HepG2 (cell line): Measurements from ENCODE around the gene NPAS2. TPM values are rescaled to one million over a fixed set of nuclear protein-coding genes. Genes with fewer than 3 reads are reported as not detected.

Experiments
- FOXO1 ChIP-seq: sonication (generic); formaldehyde crosslinking; IDR thresholded peaks from 2 replicates; pipeline ENCODE4 v1.4.0; 2020; ENCODE audit warnings: missing genetic modification reagents
- GLI4 ChIP-seq: sonication (generic); formaldehyde crosslinking; IDR thresholded peaks from 2 replicates; pipeline ENCODE4 v1.5.1; 2020; ENCODE audit warnings: missing genetic modification reagents, mild to moderate bottlenecking, moderate library complexity, borderline replicate concordance
- IKZF4 ChIP-seq: sonication (generic); formaldehyde crosslinking; IDR thresholded peaks from 2 replicates; pipeline ENCODE4 v1.5.1; 2020; ENCODE audit warnings: borderline replicate concordance, mild to moderate bottlenecking, low read depth, missing genetic modification reagents; ENCODE audit errors: not compliant biosample characterization
- JUN ChIP-seq: sonication (generic); formaldehyde crosslinking; IDR thresholded peaks from 2 replicates; pipeline ENCODE4 v1.4.0; 2020; ENCODE audit warnings: mild to moderate bottlenecking, missing genetic modification reagents
- MLXIP ChIP-seq: sonication (generic); formaldehyde crosslinking; IDR thresholded peaks from 2 replicates; pipeline ENCODE4 v1.9.0; 2021; ENCODE audit warnings: missing genetic modification reagents, borderline replicate concordance
- NR2F2 ChIP-seq: IDR thresholded peaks from 2 replicates; pipeline ENCODE4 v1.6.1; 2012; ENCODE audit warnings: low read depth, inconsistent platforms, borderline replicate concordance
- SP4 ChIP-seq: sonication (generic); formaldehyde crosslinking; IDR thresholded peaks from 2 replicates; pipeline ENCODE4 v1.8.1; 2023; ENCODE audit warnings: mild to moderate bottlenecking, missing genetic modification reagents
- TFDP2 ChIP-seq: sonication (generic); formaldehyde crosslinking; IDR thresholded peaks from 2 replicates; pipeline ENCODE4 v1.4.0; 2020; ENCODE audit warnings: missing genetic modification reagents
- ZFX ChIP-seq: sonication (generic); formaldehyde crosslinking; IDR thresholded peaks from 2 replicates; pipeline ENCODE4 v1.4.0; 2020; ENCODE audit warnings: mild to moderate bottlenecking, low read depth, missing genetic modification reagents, moderate library complexity
- ZNF792 ChIP-seq: IDR thresholded peaks from 2 replicates; pipeline ENCODE4 v1.6.1; 2016
- polyA plus RNA-seq, 8 experiments: library from polyadenylated mRNA; depleted of rRNA in 3 of 8; stranded (reverse) in 7 of 8; unstranded in 1 of 8; fragments of >200 nt; fragmentation: Illumina TruSeq in 4 of 8; extraction: Trizol in 4 of 8; gene quantifications; 2 replicates each; pipeline versions ENCODE4 v1.2.1 to v1.2.3, GENCODE V29; 2011 to 2016; ENCODE audit warnings: low read depth in 4 of 8, missing spikeins in 1 of 8, mixed read lengths in 1 of 8; ENCODE audit not compliant: insufficient read depth in 1 of 8
- total RNA-seq, 5 experiments: library from RNA; depleted of rRNA; stranded (reverse); fragments of >200 nt; fragmentation: Illumina TruSeq; extraction: Trizol; gene quantifications; 2 replicates each; pipeline ENCODE4 v1.2.3, GENCODE V29; 2016; ENCODE audit warnings: low read depth in 1 of 5
- TF ChIP-seq, protein P1 (sequence below), 2 experiments: IDR thresholded peaks; 2 replicates each; pipeline ENCODE4 v1.6.1; 2011 to 2012; ENCODE audit warnings: low read length in 2 of 2, borderline replicate concordance in 1 of 2, low read depth in 1 of 2, mild to moderate bottlenecking in 1 of 2, moderate library complexity in 1 of 2
- TF ChIP-seq, protein P2 (sequence below): sonication (generic); formaldehyde crosslinking; conservative IDR thresholded peaks from 2 replicates; pipeline ENCODE4 v1.4.0; 2020; ENCODE audit warnings: missing genetic modification reagents
- TF ChIP-seq, protein P3 (sequence below): sonication (generic); formaldehyde crosslinking; IDR thresholded peaks from 2 replicates; pipeline ENCODE4 v1.5.1; 2020; ENCODE audit warnings: mild to moderate bottlenecking, missing genetic modification reagents, borderline replicate concordance

NPAS2 gene
- total and polyA plus RNA-seq, 2 of the 13 experiments (the other 11 are each of a cell fraction or from before 2014, with no cell fraction given) = 14.8 to 37.5 TPM

DNA sequence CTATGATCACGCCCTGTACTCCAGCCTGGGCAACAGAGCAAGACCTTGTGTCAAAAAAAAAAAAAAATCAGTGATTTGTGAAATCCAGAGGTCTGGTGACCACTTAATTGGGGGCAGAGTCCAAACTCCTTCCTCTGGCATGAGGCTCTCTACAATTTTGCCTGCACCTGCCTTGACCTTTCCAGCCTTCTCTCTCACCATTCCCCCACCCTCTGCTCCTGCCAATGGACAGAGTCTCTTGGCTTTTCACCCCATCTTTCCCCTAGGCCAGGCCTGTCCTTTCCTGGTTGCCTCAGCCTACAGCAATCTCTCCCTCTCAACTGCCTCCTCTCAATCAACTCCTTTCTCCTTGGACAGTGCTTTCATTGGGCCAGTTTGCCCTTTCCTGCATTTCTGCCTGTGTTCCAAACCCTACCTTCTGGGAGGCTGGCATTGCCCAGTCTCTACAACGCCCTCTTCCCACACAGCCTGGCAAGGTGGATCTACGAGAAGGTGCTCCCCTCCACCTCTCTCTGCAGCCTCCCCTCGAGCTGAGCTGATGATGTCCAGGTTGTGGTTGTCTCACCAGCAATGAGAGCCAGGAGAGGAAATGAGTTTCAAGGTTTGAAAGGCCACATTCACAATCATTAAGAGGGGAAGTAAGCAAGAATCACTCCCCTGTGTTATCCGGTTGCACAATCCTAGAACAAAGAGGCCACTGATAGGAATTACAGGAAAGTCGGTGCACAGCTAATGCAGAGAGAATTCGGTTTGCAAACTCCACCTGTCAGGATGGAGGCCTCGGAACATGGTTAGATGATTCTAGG lies 39.5 kb upstream of the NPAS2 start (continued):
- TF ChIP-seq MLXIP = peak; percentile 56; the same call in 1 of the 2 replicates
- TF ChIP-seq, protein P1, sequence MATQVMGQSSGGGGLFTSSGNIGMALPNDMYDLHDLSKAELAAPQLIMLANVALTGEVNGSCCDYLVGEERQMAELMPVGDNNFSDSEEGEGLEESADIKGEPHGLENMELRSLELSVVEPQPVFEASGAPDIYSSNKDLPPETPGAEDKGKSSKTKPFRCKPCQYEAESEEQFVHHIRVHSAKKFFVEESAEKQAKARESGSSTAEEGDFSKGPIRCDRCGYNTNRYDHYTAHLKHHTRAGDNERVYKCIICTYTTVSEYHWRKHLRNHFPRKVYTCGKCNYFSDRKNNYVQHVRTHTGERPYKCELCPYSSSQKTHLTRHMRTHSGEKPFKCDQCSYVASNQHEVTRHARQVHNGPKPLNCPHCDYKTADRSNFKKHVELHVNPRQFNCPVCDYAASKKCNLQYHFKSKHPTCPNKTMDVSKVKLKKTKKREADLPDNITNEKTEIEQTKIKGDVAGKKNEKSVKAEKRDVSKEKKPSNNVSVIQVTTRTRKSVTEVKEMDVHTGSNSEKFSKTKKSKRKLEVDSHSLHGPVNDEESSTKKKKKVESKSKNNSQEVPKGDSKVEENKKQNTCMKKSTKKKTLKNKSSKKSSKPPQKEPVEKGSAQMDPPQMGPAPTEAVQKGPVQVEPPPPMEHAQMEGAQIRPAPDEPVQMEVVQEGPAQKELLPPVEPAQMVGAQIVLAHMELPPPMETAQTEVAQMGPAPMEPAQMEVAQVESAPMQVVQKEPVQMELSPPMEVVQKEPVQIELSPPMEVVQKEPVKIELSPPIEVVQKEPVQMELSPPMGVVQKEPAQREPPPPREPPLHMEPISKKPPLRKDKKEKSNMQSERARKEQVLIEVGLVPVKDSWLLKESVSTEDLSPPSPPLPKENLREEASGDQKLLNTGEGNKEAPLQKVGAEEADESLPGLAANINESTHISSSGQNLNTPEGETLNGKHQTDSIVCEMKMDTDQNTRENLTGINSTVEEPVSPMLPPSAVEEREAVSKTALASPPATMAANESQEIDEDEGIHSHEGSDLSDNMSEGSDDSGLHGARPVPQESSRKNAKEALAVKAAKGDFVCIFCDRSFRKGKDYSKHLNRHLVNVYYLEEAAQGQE (IDR thresholded peaks at IDR 0.05; ENCODE audit: borderline replicate concordance in 1 of 2, low read depth in 1 of 2, low read length in 2 of 2) = peak in 1 of 2 experiments; percentile 77; a peak in 1 of 4 replicates
- peak; percentile 42 for TF ChIP-seq TFDP2
- peak; percentile 10 for TF ChIP-seq IKZF4 (CRISPR knock-in tag)
- TF ChIP-seq FOXO1 (CRISPR knock-in tag) = peak; percentile 94
- peak; percentile 82; the same call in 1 of the 2 replicates for TF ChIP-seq JUN (CRISPR knock-in tag)
- TF ChIP-seq, protein P2, sequence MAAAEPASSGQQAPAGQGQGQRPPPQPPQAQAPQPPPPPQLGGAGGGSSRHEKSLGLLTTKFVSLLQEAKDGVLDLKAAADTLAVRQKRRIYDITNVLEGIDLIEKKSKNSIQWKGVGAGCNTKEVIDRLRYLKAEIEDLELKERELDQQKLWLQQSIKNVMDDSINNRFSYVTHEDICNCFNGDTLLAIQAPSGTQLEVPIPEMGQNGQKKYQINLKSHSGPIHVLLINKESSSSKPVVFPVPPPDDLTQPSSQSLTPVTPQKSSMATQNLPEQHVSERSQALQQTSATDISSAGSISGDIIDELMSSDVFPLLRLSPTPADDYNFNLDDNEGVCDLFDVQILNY = no peak
- TF ChIP-seq, protein P3, sequence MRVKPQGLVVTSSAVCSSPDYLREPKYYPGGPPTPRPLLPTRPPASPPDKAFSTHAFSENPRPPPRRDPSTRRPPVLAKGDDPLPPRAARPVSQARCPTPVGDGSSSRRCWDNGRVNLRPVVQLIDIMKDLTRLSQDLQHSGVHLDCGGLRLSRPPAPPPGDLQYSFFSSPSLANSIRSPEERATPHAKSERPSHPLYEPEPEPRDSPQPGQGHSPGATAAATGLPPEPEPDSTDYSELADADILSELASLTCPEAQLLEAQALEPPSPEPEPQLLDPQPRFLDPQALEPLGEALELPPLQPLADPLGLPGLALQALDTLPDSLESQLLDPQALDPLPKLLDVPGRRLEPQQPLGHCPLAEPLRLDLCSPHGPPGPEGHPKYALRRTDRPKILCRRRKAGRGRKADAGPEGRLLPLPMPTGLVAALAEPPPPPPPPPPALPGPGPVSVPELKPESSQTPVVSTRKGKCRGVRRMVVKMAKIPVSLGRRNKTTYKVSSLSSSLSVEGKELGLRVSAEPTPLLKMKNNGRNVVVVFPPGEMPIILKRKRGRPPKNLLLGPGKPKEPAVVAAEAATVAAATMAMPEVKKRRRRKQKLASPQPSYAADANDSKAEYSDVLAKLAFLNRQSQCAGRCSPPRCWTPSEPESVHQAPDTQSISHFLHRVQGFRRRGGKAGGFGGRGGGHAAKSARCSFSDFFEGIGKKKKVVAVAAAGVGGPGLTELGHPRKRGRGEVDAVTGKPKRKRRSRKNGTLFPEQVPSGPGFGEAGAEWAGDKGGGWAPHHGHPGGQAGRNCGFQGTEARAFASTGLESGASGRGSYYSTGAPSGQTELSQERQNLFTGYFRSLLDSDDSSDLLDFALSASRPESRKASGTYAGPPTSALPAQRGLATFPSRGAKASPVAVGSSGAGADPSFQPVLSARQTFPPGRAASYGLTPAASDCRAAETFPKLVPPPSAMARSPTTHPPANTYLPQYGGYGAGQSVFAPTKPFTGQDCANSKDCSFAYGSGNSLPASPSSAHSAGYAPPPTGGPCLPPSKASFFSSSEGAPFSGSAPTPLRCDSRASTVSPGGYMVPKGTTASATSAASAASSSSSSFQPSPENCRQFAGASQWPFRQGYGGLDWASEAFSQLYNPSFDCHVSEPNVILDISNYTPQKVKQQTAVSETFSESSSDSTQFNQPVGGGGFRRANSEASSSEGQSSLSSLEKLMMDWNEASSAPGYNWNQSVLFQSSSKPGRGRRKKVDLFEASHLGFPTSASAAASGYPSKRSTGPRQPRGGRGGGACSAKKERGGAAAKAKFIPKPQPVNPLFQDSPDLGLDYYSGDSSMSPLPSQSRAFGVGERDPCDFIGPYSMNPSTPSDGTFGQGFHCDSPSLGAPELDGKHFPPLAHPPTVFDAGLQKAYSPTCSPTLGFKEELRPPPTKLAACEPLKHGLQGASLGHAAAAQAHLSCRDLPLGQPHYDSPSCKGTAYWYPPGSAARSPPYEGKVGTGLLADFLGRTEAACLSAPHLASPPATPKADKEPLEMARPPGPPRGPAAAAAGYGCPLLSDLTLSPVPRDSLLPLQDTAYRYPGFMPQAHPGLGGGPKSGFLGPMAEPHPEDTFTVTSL = peak; percentile 86
- peak; percentile 75 for TF ChIP-seq ZFX (CRISPR knock-in tag)
- TF ChIP-seq GLI4 (CRISPR knock-in tag) = no peak
- peak; percentile 88; the same call in 1 of the 2 replicates for TF ChIP-seq ZNF792 (CRISPR knock-in tag)
- TF ChIP-seq NR2F2 = peak; percentile 89
- TF ChIP-seq SP4 (CRISPR knock-in tag) = no peak
